ENCODE data around the gene GAPDH.

GRCh38 chr12:6551496-6552139 lies 17.3 kb downstream of the GAPDH start:
- TF ChIP-seq EZH2phosphoT487 (IDR thresholded peaks at IDR 0.05; ENCODE audit: insufficient read depth, low read depth) (no peak), EZH2 (IDR thresholded peaks at IDR 0.05; ENCODE audit: insufficient read depth, poor library complexity, severe bottlenecking) (no peak)
